GM12892 (cell line): ENCODE results near the gene CHMP1A.

Experiments used
- POLR2A ChIP-seq: IDR thresholded peaks from 2 replicates; pipeline ENCODE4 v1.6.1; 2011; ENCODE audit warnings: low read depth, low read length, control low read depth
- POLR2AphosphoS5 ChIP-seq: IDR thresholded peaks from 2 replicates; pipeline ENCODE4 v1.6.1; 2011; ENCODE audit warnings: low read depth, low read length, control low read depth
- TAF1 ChIP-seq: IDR thresholded peaks from 2 replicates; pipeline ENCODE4 v1.6.1; 2011; ENCODE audit warnings: low read depth, mild to moderate bottlenecking, control low read depth, low read length, borderline replicate concordance

DNA sequence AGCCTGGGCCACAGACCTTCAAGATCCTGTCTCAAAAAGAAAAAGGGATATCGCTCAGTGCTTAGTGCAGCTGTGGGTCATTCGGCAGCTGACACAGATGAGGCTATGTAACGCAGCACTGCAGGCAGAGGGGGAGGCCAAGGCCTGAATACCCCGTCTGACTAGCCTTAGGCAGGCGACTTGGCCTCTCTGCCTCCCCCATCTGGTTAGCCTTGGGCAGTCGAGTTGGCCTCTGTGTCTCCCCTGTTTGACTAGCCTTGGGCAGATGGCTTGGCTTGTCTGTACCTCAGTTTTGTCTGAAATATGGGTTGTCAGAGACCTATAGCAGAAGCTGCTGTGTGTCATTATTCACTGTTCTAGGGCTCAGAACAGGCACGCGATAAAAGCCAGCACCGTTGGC is 10.1 kb upstream of the CHMP1A start:
- TF ChIP-seq POLR2A (no peak), TAF1 (no peak), POLR2AphosphoS5 (no peak)
